Loucy (cell line): ENCODE measurements around the gene CYP2W1.

ENCODE experiments used
- CTCF ChIP-seq: fragments of 200-600 bp; sonication (generic); conservative IDR thresholded peaks from 2 replicates; pipeline ENCODE4 v1.5.1; 2014; ENCODE audit warnings: mild to moderate bottlenecking, antibody characterized with exemption, low read length
- EZH2phosphoT487 ChIP-seq: fragments of 200-600 bp; IDR thresholded peaks from 2 replicates; pipeline ENCODE4 v1.6.1; 2018; ENCODE audit warnings: antibody characterized with exemption, mild to moderate bottlenecking, moderate library complexity, borderline replicate concordance

- TF ChIP-seq CTCF: no peak
- TF ChIP-seq EZH2phosphoT487: no peak
Observed at GRCh38 chr7:976901-977325, 6.1 kb upstream of the CYP2W1 start.
